SKM-1 (cell line): Measurements from ENCODE around the gene EDC3.

ENCODE experiments used
- DNase-seq: peaks from one replicate; lab custom pipeline; 2025; ENCODE audit not compliant: unreplicated experiment; lab: John Stamatoyannopoulos, UW

Gene EDC3

DNA sequence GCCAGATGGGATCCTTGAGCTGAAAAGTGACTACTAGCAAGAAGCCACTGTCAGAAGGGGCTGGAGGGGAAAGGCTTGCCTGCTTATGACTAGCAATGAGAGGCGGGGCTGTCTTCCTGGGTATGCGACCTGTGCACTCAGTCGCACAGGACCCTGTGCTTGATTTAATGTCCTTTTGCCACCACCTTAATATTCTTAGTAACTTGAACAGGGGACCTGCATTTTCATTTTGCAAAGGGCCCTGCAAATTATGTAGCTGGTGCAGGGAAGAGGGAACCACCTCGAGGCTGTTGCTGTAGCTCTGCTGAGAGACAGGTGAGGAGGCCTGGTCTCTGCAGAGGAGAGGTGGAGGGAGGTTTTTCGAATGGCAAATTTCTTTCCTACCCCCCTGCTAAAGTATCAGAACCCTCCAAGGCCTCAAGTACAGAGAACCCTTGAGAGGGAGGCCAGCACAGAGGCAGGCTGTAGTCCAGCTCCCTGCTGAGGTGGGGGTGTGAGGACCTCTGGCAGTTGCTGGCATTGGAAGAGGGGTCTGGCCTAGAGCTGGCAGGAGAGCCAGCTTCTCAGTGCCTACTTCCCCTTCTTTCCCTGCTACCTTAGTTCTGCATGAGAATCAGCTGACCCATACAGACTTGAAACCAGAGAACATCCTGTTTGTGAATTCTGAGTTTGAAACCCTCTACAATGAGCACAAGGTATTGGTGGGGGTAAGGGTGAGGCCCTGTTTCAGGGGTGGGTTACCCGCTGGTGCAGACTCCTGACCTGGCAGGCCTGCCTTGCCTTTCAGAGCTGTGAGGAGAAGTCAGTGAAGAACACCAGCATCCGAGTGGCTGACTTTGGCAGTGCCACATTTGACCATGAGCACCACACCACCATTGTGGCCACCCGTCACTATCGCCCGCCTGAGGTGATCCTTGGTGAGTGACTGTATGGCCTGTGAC lies 68.8 kb downstream of the EDC3 start:
- DNase-seq, result no peak

DNA sequence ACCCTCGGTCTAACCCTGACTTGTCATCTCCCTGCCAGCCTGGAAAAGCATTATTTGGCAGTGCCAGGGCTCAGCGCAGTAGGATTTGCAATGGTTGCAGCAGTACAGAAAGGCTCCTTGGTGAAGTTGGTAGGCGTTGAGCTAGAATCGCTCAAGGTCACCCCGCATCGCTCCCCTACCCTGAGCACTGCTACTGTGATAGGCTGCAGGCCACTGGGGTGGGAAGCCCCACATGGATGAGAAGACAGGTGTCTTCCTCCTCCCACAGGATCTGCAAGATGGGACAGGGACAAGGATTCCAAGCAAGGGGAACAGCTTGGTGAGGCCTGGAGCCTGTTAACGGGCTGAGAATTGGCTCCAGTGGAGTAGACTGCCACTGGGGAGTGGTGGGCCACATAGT lies 69.5 kb downstream of the EDC3 start:
- no peak for DNase-seq

DNA sequence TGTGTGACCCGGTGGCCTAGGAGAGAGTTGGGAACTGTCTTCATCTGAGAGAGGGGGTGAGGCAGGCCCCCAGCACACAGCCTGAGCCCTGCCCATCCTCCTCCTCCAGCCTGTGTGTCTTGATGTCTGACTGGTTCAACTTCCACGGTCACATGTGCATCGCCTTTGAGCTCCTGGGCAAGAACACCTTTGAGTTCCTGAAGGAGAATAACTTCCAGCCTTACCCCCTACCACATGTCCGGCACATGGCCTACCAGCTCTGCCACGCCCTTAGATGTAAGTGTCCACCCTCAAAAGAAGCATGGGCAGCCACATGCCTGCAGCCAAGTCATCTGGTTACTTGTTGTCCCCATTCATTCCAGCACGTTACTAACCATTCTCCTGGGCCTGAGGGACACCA lies 70.1 kb downstream of the EDC3 start:
- no peak for DNase-seq

DNA sequence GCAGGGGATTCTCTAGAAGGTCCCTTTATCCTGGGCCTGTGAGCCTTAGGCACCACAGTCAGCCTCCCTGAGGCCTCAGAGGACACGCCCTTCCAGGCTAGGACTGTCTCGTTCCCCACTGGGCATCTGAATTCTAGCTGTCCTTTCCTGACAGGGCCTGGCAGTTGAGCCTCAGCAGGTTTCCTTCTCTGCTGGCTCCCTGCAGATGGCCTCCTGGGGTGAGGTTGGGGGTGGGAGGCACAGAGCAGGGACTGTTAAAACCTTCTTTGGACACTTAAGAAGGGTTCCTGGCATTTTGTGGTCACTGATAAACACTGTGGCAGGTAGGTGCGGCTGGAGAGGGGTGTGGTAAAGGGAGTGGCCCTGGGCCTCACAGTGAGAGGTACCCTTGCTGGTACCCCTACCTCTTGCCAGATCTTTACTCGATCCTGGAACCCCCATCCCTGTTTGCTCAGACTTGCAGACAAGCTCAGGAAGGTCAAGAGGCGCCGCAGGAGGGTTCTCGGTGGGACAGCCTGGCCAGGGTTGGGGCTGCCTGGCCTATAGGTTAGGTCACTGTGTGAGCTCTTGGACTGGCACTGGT lies 71.7 kb downstream of the EDC3 start:
- no peak for DNase-seq

GRCh38 chr15:74622758-74623157 lies 73.1 kb downstream of the EDC3 start:
- no peak for DNase-seq

DNA sequence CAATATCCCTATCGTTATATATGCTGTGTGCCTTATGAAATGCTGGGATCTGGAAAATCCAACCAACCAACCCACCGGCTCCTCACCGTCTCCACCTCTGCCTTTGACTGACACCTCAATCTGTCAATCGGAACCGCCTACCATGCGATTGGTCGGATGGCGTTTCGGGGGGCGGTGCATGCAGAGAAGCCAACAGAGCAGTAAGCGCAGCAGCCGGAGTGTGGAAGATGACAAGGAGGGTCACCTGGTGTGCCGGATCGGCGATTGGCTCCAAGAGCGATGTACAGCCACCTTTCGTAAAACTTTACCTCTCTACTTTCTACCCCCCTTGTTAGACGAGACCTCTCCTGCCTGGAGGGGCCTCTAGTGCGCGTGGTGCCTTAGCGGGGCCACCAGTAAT lies 73.9 kb downstream of the EDC3 start:
- DNase-seq, result no peak

GRCh38 chr15:74621546-74621920 lies 74.3 kb downstream of the EDC3 start:
- DNase-seq, result no peak

DNA sequence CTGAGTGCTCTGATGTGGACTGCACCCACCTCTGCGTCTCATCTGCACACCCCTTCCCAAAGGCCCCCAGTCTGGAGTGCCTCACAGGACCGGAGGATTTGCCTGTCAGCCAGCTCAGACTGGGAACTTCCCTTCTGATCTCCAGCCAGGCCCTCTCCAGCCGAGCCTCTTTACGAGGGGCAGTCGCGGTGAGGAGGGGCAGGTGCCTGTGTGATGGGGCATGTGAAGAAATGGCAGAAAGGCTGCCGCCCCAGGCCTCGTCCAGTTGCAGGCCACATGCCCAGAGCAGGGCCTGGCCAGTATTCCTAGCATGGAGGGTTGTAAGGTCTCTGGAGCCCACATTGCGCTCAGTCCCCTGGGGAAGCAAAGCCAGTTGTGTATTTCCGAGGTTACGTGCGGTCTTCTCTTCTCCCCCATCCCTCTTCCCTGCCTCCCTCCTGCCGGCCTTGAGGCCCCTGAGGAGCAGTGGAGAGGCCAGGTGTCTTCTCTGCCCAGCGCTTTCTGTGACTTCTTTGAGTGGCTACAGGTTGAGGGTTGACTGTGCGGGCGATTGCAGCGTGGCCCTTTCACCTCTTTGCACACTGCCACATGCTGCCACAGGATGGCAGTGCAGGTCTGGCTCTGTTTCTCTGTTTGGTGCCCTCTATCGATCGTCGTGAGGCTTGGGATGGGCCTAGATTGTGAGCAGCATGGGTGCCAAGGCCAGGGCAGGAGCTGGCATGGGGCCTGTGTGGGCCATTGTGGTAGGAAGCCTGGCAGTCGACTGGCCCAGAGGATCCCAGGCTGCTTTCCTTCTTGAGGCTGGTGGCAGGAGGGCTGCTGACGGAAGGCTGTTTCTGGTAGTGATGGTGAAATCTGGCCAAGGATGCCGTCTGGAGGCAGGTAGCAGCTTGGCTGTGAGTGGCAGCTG lies 74.9 kb downstream of the EDC3 start:
- DNase-seq, result peak; percentile 77

DNA sequence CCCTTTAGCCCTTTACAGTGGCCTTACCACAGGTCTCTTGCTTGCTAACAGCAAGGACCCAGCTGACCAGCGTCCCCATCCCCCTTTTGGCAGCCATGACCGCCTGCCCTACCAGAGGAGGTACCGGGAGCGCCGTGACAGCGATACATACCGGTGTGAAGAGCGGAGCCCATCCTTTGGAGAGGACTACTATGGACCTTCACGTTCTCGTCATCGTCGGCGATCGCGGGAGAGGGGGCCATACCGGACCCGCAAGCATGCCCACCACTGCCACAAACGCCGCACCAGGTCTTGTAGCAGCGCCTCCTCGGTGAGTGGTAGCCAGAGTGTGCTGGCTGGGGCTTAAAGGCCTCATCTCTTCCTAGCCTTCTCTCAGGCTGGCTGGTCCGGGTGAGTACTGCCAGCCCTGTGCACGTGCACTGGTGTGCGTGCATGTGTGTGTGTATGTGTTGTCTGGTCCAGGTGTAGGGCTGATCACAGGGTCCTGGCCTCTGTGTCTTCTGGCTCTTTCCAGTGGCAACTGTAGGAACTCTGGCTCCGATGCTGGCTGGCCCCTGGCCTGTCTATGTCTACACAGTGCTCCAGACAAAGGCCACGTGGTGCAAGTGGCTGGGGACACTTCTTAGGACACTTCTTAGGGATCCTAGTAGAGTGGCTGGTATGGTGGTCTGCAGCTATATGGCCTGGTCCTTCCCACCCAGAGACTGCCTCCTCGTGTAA lies 75.7 kb downstream of the EDC3 start:
- DNase-seq, result no peak

DNA sequence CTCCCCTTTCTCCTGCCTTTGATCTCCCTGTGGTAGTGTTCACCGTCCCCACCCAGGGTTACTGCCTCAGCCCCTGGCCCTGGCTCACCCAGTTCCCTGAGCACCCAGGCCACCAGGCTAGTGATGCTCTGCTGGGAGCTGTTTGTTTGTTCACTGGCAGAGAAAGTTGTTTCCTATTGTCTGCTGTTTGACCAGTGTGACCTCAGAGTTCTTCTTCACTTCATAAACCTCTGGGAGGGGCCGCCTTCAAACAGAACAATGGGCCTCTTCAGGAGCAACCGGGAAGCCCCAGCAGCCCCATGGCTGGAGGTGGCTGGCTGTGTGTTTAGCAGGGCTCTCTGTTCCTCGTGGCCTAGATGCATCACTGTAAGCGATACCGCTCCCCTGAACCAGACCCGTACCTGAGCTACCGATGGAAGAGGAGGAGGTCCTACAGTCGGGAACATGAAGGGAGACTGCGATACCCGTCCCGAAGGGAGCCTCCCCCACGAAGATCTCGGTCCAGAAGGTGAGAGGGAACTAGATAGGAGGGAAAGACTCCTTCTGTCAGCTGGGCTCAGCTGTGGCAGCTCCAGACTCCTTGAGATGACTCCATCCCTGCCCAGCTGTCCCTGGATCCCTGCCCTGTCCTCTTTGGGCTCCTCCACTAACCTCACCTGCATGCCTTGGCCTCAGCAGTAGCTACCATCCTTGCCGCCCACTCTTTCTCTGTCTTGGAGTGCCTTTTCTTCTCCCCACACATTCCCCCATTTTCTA lies 76.8 kb downstream of the EDC3 start:
- no peak for DNase-seq

DNA sequence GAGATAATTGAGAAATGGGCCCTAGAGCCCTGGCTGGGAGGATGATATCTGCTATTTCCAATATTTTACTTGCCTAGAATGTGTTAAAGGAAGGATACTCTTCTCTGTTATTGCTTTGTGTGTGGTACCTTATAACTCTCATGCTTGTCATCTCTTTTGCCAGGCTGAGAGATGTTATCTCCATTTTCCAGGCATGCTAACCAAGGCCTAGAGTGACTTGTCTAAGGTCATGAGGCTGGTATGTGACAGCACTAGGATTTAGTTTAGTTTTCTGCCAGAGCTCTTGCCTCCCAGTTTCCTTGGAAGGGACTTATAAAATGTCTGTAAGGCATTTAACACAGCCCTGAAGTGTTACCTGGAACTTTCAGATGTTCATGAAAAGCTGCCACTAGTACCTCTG lies 78.8 kb downstream of the EDC3 start:
- no peak for DNase-seq

DNA sequence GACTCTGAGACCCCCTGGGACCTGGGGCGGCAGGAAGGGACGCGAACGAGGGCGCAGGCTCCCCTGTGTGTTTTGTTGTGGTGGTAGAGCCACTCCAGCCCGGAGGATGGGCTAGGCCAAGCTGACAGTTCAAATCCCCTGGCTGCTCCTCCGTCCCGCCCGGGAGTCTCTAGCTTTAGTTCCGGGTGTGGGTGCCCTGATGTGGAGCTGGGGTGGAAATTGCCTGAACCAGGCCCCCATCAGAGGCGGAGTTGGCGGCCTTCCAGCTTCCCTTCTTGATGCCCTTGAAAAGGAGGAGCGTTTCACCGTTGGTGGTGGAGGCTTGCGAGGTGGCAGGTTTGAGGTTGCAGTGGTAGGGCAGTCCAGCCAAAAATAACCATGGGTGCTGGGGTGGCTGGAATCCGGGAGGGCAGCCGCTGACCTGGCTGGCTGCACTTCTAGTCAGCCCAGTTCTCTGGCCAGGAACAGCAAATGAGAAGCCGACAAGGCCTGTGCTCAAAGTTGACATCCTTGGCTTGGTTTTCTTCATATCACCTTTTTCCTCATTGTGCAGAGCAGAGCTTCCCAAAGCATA lies 79.4 kb downstream of the EDC3 start:
- DNase-seq, result peak; percentile 15

- peak; percentile 83 for DNase-seq
Observed at GRCh38 chr15:74615508-74616365, 80.1 kb downstream of the EDC3 start, which contains the start of gene CLK3. Gene CLK3, plus strand, starts transcription at chr15:74615836. Its CDS starts 3,361 bp downstream, at chr15:74619197.

GRCh38 chr15:74614744-74615507 lies 80.9 kb downstream of the EDC3 start:
- DNase-seq, result peak; percentile 22

DNA sequence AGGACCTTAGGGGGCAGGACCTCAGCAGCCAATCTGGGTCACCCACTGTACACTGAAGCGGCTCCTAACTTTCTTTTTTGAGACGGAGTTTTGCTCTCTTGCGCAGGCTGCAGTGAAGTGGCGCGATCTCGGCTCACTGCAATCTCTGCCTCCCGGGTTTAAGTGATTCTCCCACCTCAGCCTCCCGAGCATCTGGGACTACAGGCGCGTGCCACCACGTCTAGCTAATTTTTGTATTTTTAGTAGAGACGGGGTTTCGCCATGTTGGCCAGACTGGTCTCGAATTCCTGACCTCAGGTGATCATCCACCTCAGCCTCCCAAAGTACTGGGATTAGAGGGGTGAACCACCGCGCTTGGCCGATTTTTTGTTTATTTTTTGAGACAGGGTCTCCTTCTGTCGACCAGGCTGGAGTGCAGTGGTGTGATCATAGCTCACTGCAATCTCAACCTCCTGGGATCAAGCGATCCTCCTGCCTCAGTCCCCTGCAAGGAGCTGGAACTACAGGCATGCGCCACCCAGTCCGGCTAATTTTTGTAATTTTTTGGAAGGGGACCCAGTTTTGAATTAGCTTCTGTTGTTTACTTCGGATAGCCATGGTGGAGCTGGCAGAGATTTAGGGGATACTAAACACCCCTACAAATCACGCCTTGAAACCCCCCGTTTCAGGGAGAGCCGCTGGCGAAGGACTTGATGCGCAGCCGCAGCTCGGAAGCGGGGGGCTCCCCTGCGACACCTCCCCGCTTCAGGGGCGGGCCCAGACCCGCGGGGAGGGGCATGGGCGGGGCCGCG lies 81.7 kb downstream of the EDC3 start:
- no peak for DNase-seq

DNA sequence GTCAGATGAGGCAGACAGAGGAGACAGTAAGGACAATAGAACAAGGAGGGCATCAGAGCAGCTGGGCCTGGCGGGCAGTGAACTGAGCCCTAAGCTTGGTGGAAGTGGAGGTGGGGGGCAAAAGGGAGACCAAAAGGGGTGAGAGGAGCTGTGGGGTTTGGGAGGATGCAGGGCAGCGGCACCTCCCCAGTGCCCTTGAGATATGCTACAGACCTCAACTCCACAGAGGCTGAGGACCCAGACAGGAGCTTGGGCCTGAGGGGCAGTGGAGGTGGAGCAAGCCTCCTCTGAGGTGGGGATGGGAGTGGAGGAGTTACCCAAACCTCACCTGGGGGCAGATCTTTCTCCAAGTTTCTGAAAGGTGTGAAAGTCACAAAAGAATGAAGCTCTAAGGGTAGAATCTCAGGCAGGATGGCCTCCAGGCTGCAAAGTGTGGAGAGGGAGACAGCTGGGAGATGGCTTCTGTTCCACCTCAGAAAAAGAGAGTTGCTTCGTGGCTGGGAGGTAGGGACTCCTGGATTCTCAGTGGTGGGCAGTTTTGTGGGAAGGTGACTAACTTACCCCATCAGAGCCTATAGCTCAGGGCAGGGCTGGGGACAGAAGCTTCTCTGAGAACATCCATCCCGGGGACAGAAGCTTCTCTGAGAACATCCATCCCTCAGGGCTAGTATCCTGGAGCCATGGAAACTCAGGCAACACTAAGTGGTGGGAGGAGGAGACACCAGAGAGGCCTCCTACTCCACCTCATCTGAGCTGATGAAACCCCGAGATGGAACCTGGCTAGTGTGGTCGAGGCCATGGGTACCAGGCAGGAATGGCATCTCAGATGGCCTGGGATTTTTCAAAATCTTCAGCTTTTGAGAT lies 82.5 kb downstream of the EDC3 start:
- DNase-seq, result no peak
